AG09309 (cell line): ENCODE data around the gene C8A.

Source experiments
- DNase-seq: peaks from one replicate; pipeline ENCODE4 v3.0.0-alpha.2; 2010; ENCODE audit warnings: low read depth
- H3K4me3 ChIP-seq: 2 replicates; pipeline ENCODE4 v1.5.1; 2011; ENCODE audit warnings: mild to moderate bottlenecking, low read depth, low read length, moderate library complexity; ENCODE audit not compliant: control insufficient read depth
- CTCF ChIP-seq: IDR thresholded peaks from 2 replicates; pipeline ENCODE4 v1.5.1; 2011; ENCODE audit warnings: mild to moderate bottlenecking, low read depth, low read length, inconsistent platforms; ENCODE audit not compliant: insufficient read depth, control insufficient read depth; ENCODE audit errors: missing control alignments

C8A gene

GRCh38 chr1:56859287-56859686 lies 4.7 kb downstream of the C8A start:
- DNase-seq: no peak
- no peak for TF ChIP-seq CTCF
- H3K4me3 ChIP-seq: no peak overlapping the region

- no peak for DNase-seq
- TF ChIP-seq CTCF: no peak
- no peak overlapping the region for H3K4me3 ChIP-seq
These were observed 8.8 kb downstream of the C8A start for GRCh38 chr1:56863265-56863992.

- DNase-seq: no peak
- H3K4me3 ChIP-seq: no peak overlapping the region
- TF ChIP-seq CTCF: no peak
These were observed 9.8 kb downstream of the C8A start for GRCh38 chr1:56864430-56864829.

GRCh38 chr1:56866656-56867055 lies 12.1 kb downstream of the C8A start:
- no peak for TF ChIP-seq CTCF
- no peak overlapping the region for H3K4me3 ChIP-seq
- peak; percentile 71 for DNase-seq

GRCh38 chr1:56867491-56867890 lies 12.9 kb downstream of the C8A start:
- no peak overlapping the region for H3K4me3 ChIP-seq
- no peak for TF ChIP-seq CTCF
- no peak for DNase-seq

GRCh38 chr1:56868761-56869160 lies 14.2 kb downstream of the C8A start:
- H3K4me3 ChIP-seq: no peak overlapping the region
- no peak for TF ChIP-seq CTCF
- DNase-seq: peak; percentile 21

- no peak for TF ChIP-seq CTCF
- DNase-seq: no peak
These were observed 18.0 kb downstream of the C8A start for GRCh38 chr1:56872597-56872996.

More at GRCh38 chr1:56872597-56872996, 18.0 kb downstream of the C8A start:
- no peak overlapping the region for H3K4me3 ChIP-seq
